ENCODE measurements around the gene MBOAT7. TPM values are rescaled to one million over a fixed set of nuclear protein-coding genes. Genes with fewer than 3 reads are reported as not detected.

The MBOAT7 gene
- total RNA-seq, 1 experiment from 2014 or later, result 88.1 TPM

GRCh38 chr19:54169149-54169740, 20.1 kb downstream of the MBOAT7 start:
- Histone ChIP-seq H3K27me3 (ENCODE audit: control insufficient read depth, insufficient read depth, low read length) (peaks cover 6% of the 10 kb centered on the region; the same call in 1 of the 2 replicates), H3K4me3 (ENCODE audit: insufficient read depth, low read depth, low read length) (no peak overlapping the region), H3K36me3 (replicated peaks; ENCODE audit: control insufficient read depth, insufficient read depth, low read length) (no peaks in the 10 kb centered on the region)
- DNase-seq, result no peak

GRCh38 chr19:54168174-54168917, 21.0 kb downstream of the MBOAT7 start:
- H3K27me3 ChIP-seq (ENCODE audit: control insufficient read depth, insufficient read depth, low read length), result peaks cover 13% of the 10 kb centered on the region
- no peaks in the 10 kb centered on the region for H3K36me3 ChIP-seq (replicated peaks; ENCODE audit: control insufficient read depth, insufficient read depth, low read length)
- peak; percentile 97 for DNase-seq
- no peak overlapping the region for H3K4me3 ChIP-seq (ENCODE audit: insufficient read depth, low read depth, low read length)

GRCh38 chr19:54165222-54165621, 24.2 kb downstream of the MBOAT7 start:
- Histone ChIP-seq H3K27me3 (ENCODE audit: control insufficient read depth, insufficient read depth, low read length) (peaks cover 18% of the 10 kb centered on the region), H3K4me3 (ENCODE audit: insufficient read depth, low read depth, low read length) (no peak overlapping the region), H3K36me3 (replicated peaks; ENCODE audit: control insufficient read depth, insufficient read depth, low read length) (no peaks in the 10 kb centered on the region)
- DNase-seq, result no peak

- peaks cover 18% of the 10 kb centered on the region for H3K27me3 ChIP-seq (ENCODE audit: control insufficient read depth, insufficient read depth, low read length)
- peak; percentile 99 for DNase-seq
- H3K36me3 ChIP-seq (replicated peaks; ENCODE audit: control insufficient read depth, insufficient read depth, low read length), result no peaks in the 10 kb centered on the region
- H3K4me3 ChIP-seq (ENCODE audit: insufficient read depth, low read depth, low read length), result peak overlapping the region; percentile 43
Observed at GRCh38 chr19:54164369-54165068, 24.9 kb downstream of the MBOAT7 start.

GRCh38 chr19:54162884-54163283, 26.5 kb downstream of the MBOAT7 start:
- DNase-seq, result no peak
- 0 out of 2 replicates have a peak, but pooled peaks cover 1% of the 10 kb centered on the region for H3K36me3 ChIP-seq (replicated peaks; ENCODE audit: control insufficient read depth, insufficient read depth, low read length)
- H3K4me3 ChIP-seq (ENCODE audit: insufficient read depth, low read depth, low read length), result no peak overlapping the region; the same call in 1 of the 2 replicates
- H3K27me3 ChIP-seq (ENCODE audit: control insufficient read depth, insufficient read depth, low read length), result peaks cover 18% of the 10 kb centered on the region

GRCh38 chr19:54162241-54162805, 27.1 kb downstream of the MBOAT7 start:
- Histone ChIP-seq H3K36me3 (replicated peaks; ENCODE audit: control insufficient read depth, insufficient read depth, low read length) (peaks cover 1% of the 10 kb centered on the region; the same call in 1 of the 2 replicates), H3K27me3 (ENCODE audit: control insufficient read depth, insufficient read depth, low read length) (peaks cover 18% of the 10 kb centered on the region), H3K4me3 (ENCODE audit: insufficient read depth, low read depth, low read length) (peak overlapping the region; percentile 50)
- DNase-seq, result peak; percentile 97

- Histone ChIP-seq H3K36me3 (replicated peaks; ENCODE audit: control insufficient read depth, insufficient read depth, low read length) (peaks cover 8% of the 10 kb centered on the region), H3K27me3 (ENCODE audit: control insufficient read depth, insufficient read depth, low read length) (peaks cover 17% of the 10 kb centered on the region), H3K4me3 (ENCODE audit: insufficient read depth, low read depth, low read length) (peak overlapping the region; percentile 68)
- no peak for DNase-seq
Observed at GRCh38 chr19:54160854-54161253, 28.5 kb downstream of the MBOAT7 start.

GRCh38 chr19:54160182-54160811, 29.1 kb downstream of the MBOAT7 start:
- H3K36me3 ChIP-seq (replicated peaks; ENCODE audit: control insufficient read depth, insufficient read depth, low read length), result peaks cover 8% of the 10 kb centered on the region
- no peak for DNase-seq

GRCh38 chr19:54159352-54160181, 29.8 kb downstream of the MBOAT7 start, which contains the start of gene LENG1:
LENG1 (minus strand) TSS chr19:54159721; CDS start chr19:54159695, 26 bp downstream.
- peaks cover 15% of the 10 kb centered on the region for H3K27me3 ChIP-seq (ENCODE audit: control insufficient read depth, insufficient read depth, low read length)
- DNase-seq, result peak; percentile 99
- peak within 1 kb of the TSS; percentile 84 for H3K4me3 ChIP-seq (ENCODE audit: insufficient read depth, low read depth, low read length)
- peaks cover 14% of the 10 kb centered on the region for H3K36me3 ChIP-seq (replicated peaks; ENCODE audit: control insufficient read depth, insufficient read depth, low read length)

More at GRCh38 chr19:54160182-54160811, 29.1 kb downstream of the MBOAT7 start:
- Histone ChIP-seq H3K4me3 (ENCODE audit: insufficient read depth, low read depth, low read length) (peak overlapping the region; percentile 68), H3K27me3 (ENCODE audit: control insufficient read depth, insufficient read depth, low read length) (peaks cover 16% of the 10 kb centered on the region)

GRCh38 chr19:54158812-54159351, 30.5 kb downstream of the MBOAT7 start:
- Histone ChIP-seq H3K27me3 (ENCODE audit: control insufficient read depth, insufficient read depth, low read length) (peaks cover 9% of the 10 kb centered on the region), H3K4me3 (ENCODE audit: insufficient read depth, low read depth, low read length) (peak overlapping the region; percentile 84), H3K36me3 (replicated peaks; ENCODE audit: control insufficient read depth, insufficient read depth, low read length) (peaks cover 20% of the 10 kb centered on the region)
- peak; percentile 57 for DNase-seq

- Histone ChIP-seq H3K4me3 (ENCODE audit: insufficient read depth, low read depth, low read length) (no peak overlapping the region), H3K27me3 (ENCODE audit: control insufficient read depth, insufficient read depth, low read length) (no peaks in the 10 kb centered on the region; the same call in 1 of the 2 replicates), H3K36me3 (replicated peaks; ENCODE audit: control insufficient read depth, insufficient read depth, low read length) (peaks cover 28% of the 10 kb centered on the region)
- DNase-seq, result no peak
Observed at GRCh38 chr19:54156953-54157352, 32.4 kb downstream of the MBOAT7 start.

GRCh38 chr19:54156490-54156889, 32.9 kb downstream of the MBOAT7 start:
- no peaks in the 10 kb centered on the region; the same call in 1 of the 2 replicates for H3K27me3 ChIP-seq (ENCODE audit: control insufficient read depth, insufficient read depth, low read length)
- no peak for DNase-seq
- H3K36me3 ChIP-seq (replicated peaks; ENCODE audit: control insufficient read depth, insufficient read depth, low read length), result peaks cover 32% of the 10 kb centered on the region
- no peak overlapping the region for H3K4me3 ChIP-seq (ENCODE audit: insufficient read depth, low read depth, low read length)

- DNase-seq, result peak; percentile 77
- H3K4me3 ChIP-seq (ENCODE audit: insufficient read depth, low read depth, low read length), result no peak overlapping the region
- peaks cover 34% of the 10 kb centered on the region for H3K36me3 ChIP-seq (replicated peaks; ENCODE audit: control insufficient read depth, insufficient read depth, low read length)
- no peaks in the 10 kb centered on the region; the same call in 1 of the 2 replicates for H3K27me3 ChIP-seq (ENCODE audit: control insufficient read depth, insufficient read depth, low read length)
Observed at GRCh38 chr19:54155694-54156093, 33.7 kb downstream of the MBOAT7 start.
